Measurements from ENCODE around the gene PROCR. TPM values are rescaled to one million over a fixed set of nuclear protein-coding genes. Genes with fewer than 3 reads are reported as not detected.

The PROCR gene
- total and polyA plus RNA-seq, 9 of the 15 experiments (the other 6 are each of a cell fraction or from before 2014, with no cell fraction given): 1.6 to 7.1 (median 4.0) TPM

GRCh38 chr20:35207950-35208611 is 36.2 kb downstream of the PROCR start (continued):
- TF ChIP-seq HMGXB4 (CRISPR knock-in tag; IDR thresholded peaks at IDR 0.05) (no peak), L3MBTL2 (IDR thresholded peaks at IDR 0.05) (peak; percentile 29; the same call in 1 of the 2 replicates), ETV1 (tag; conservative IDR thresholded peaks at IDR 0.05; ENCODE audit: low read depth) (no peak), NR2F6 (CRISPR knock-in tag; IDR thresholded peaks at IDR 0.05) (no peak), CTCFL (IDR thresholded peaks at IDR 0.05; ENCODE audit: borderline replicate concordance, insufficient read depth, low read depth, low read length, poor library complexity, severe bottlenecking) (no peak), BCOR (IDR thresholded peaks at IDR 0.05) (no peak), ZNF324 (CRISPR knock-in tag; IDR thresholded peaks at IDR 0.05) (no peak), MCM7 (IDR thresholded peaks at IDR 0.05) (no peak), ZBTB1 (CRISPR knock-in tag; IDR thresholded peaks at IDR 0.05; ENCODE audit: borderline replicate concordance, low read depth) (no peak), SUPT5H (IDR thresholded peaks at IDR 0.05) (no peak), CCAR2 (IDR thresholded peaks at IDR 0.05; ENCODE audit: low read depth, low read length) (no peak), E2F4 (CRISPR knock-in tag; IDR thresholded peaks at IDR 0.05; ENCODE audit: low read depth) (no peak), PBX2 (CRISPR knock-in tag; IDR thresholded peaks at IDR 0.05; ENCODE audit: low read depth) (no peak), PBX2 (tag; conservative IDR thresholded peaks at IDR 0.05; ENCODE audit: low read depth) (peak; percentile 22; the same call in 1 of the 2 replicates), ZC3H11A (IDR thresholded peaks at IDR 0.05; ENCODE audit: low read depth, low read length) (no peak), NFIX (CRISPR knock-in tag; IDR thresholded peaks at IDR 0.05; ENCODE audit: low read depth) (no peak), RUNX1 (IDR thresholded peaks at IDR 0.05; ENCODE audit: low read depth) (no peak), ZNF431 (CRISPR knock-in tag; IDR thresholded peaks at IDR 0.05) (no peak), ZNF695 (CRISPR knock-in tag; IDR thresholded peaks at IDR 0.05) (no peak), SMARCE1 (IDR thresholded peaks at IDR 0.05) (no peak; the same call in 1 of the 2 replicates), ZBTB26 (CRISPR knock-in tag; IDR thresholded peaks at IDR 0.05) (no peak)
